Lower lobe of right lung (tissue), 2 donors: ENCODE data around the gene CDH26. TPM values are rescaled to one million over a fixed set of nuclear protein-coding genes. Genes with fewer than 3 reads are reported as not detected.
A peak's percentile ranks its signal among the peaks of the same experiment; 100 is the strongest.
"Not testable (repeated sequence)": the region's sequence is repeated elsewhere in the genome, so short reads cannot be mapped to it uniquely, and the experiment has no call there.

Experiments used
- ATAC-seq, 2 donors: fragments of 200-7000 bp; cut with Tn5 transposase; one replicate each; pipeline ENCODE4 v1.9.1; 2020 to 2022; ENCODE audit warnings: mild to moderate bottlenecking in 2 of 2, moderate library complexity in 2 of 2
- DNase-seq: peaks from one replicate; pipeline ENCODE4 v3.0.0-alpha.2; 2020
- H3K27ac ChIP-seq: fragments of 200-600 bp; one replicate; pipeline ENCODE4 v1.8.0; 2022
- H3K27me3 ChIP-seq: fragments of 200-600 bp; one replicate; pipeline ENCODE4 v1.8.0; 2022; ENCODE audit warnings: low read depth
- H3K36me3 ChIP-seq: fragments of 200-600 bp; one replicate; pipeline ENCODE4 v1.8.0; 2022; ENCODE audit warnings: mild to moderate bottlenecking
- H3K4me1 ChIP-seq: fragments of 200-600 bp; one replicate; pipeline ENCODE4 v1.8.0; 2022
- H3K4me3 ChIP-seq: fragments of 200-600 bp; one replicate; pipeline ENCODE4 v1.8.0; 2022; ENCODE audit warnings: mild to moderate bottlenecking
- H3K9me3 ChIP-seq: fragments of 200-600 bp; one replicate; pipeline ENCODE4 v1.8.0; 2022
- CTCF ChIP-seq: fragments of 200-600 bp; IDR thresholded peaks from one replicate; pipeline ENCODE4 v1.8.0; 2022; ENCODE audit warnings: antibody characterized with exemption, mild to moderate bottlenecking
- intact Hi-C: fragments of 100-400 bp; cut with DNase I; formaldehyde crosslinking; loops from one replicate; pipeline ENCODE4 v1.11.0; 2022
- total RNA-seq: library from RNA; stranded (reverse); fragmentation: NEBNext Ultra II Directional; extraction: Animal tissue kit (Norgen Biotek cat#: 25700); gene quantifications from one replicate; pipeline ENCODE4 v1.2.1, GENCODE V29; 2021
- donor health status: DM: no; HTN: yes; CAD: no; lungs with severe emphysema.

Gene CDH26
- total RNA-seq, 1 donor from 2014 or later = 8.4 TPM

- peak; percentile 55 to 71 for ATAC-seq
- peaks cover 21% of the 10 kb centered on the region for H3K36me3 ChIP-seq
- H3K4me3 ChIP-seq = no peak overlapping the region
- H3K4me1 ChIP-seq = peaks cover 11% of the 10 kb centered on the region
- H3K27me3 ChIP-seq = no peaks in the 10 kb centered on the region
- H3K27ac ChIP-seq = no peak overlapping the region
- intact Hi-C loops = no loop called here
- H3K9me3 ChIP-seq = no peaks in the 10 kb centered on the region
- peak; percentile 71 for TF ChIP-seq CTCF
- DNase-seq = no peak
Observed at GRCh38 chr20:59948828-59949720, 9.1 kb upstream of the CDH26 start.

- H3K4me3 ChIP-seq = no peak overlapping the region
- H3K9me3 ChIP-seq = no peaks in the 10 kb centered on the region
- peaks cover 11% of the 10 kb centered on the region for H3K4me1 ChIP-seq
- no peak overlapping the region for H3K27ac ChIP-seq
- TF ChIP-seq CTCF = no peak
- DNase-seq = no peak
- intact Hi-C loops = no loop called here
- no peak for ATAC-seq
- H3K36me3 ChIP-seq = peaks cover 12% of the 10 kb centered on the region
- no peaks in the 10 kb centered on the region for H3K27me3 ChIP-seq
Observed at GRCh38 chr20:59949911-59950310, 8.3 kb upstream of the CDH26 start.

GRCh38 chr20:59954718-59955117 is 3.5 kb upstream of the CDH26 start:
- no peaks in the 10 kb centered on the region for H3K4me1 ChIP-seq
- H3K36me3 ChIP-seq = peaks cover 7% of the 10 kb centered on the region
- intact Hi-C loops = no loop called here
- H3K27me3 ChIP-seq = no peaks in the 10 kb centered on the region
- H3K27ac ChIP-seq = no peak overlapping the region
- TF ChIP-seq CTCF = no peak
- DNase-seq (no peak), ATAC-seq (no peak)
- H3K4me3 ChIP-seq = no peak overlapping the region
- H3K9me3 ChIP-seq = no peaks in the 10 kb centered on the region

GRCh38 chr20:59955131-59955796 is 3.0 kb upstream of the CDH26 start:
- H3K9me3 ChIP-seq = no peaks in the 10 kb centered on the region
- no peaks in the 10 kb centered on the region for H3K4me1 ChIP-seq
- H3K27ac ChIP-seq = no peak overlapping the region
- TF ChIP-seq CTCF = peak; percentile 30
- no peak overlapping the region for H3K4me3 ChIP-seq
- no peak for DNase-seq
- H3K27me3 ChIP-seq = no peaks in the 10 kb centered on the region
- H3K36me3 ChIP-seq = peaks cover 7% of the 10 kb centered on the region
- peak in 1 of 2 donors; percentile 35 for ATAC-seq
- intact Hi-C loops = no loop called here

- H3K4me1 ChIP-seq, H3K4me3 ChIP-seq, H3K36me3 ChIP-seq, ATAC-seq, H3K27ac ChIP-seq, H3K9me3 ChIP-seq, DNase-seq, intact Hi-C loops, H3K27me3 ChIP-seq: not testable (repeated sequence)
Observed at GRCh38 chr20:59957568-59957967, 655 bp upstream of the CDH26 start.

GRCh38 chr20:59958626-59959025 is 403 bp downstream of the CDH26 start:
- no peaks in the 10 kb centered on the region for H3K4me1 ChIP-seq
- no peaks in the 10 kb centered on the region for H3K27me3 ChIP-seq
- intact Hi-C loops = no loop called here
- no peak for DNase-seq
- ATAC-seq = no peak
- no peak overlapping the region for H3K27ac ChIP-seq
- TF ChIP-seq CTCF = no peak
- H3K9me3 ChIP-seq = no peaks in the 10 kb centered on the region
- no peak overlapping the region for H3K4me3 ChIP-seq
- H3K36me3 ChIP-seq = no peaks in the 10 kb centered on the region
